Measurements from ENCODE around the gene EIPR1. TPM values are rescaled to one million over a fixed set of nuclear protein-coding genes. Genes with fewer than 3 reads are reported as not detected.
"Not testable (repeated sequence)": the region's sequence is repeated elsewhere in the genome, so short reads cannot be mapped to it uniquely, and the experiment has no call there.

The EIPR1 gene
- total RNA-seq, 1 experiment from 2014 or later = 22.8 TPM

- no peak for TF ChIP-seq NR3C1 (CRISPR knock-in tag; conservative IDR thresholded peaks at IDR 0.05; ENCODE audit: low read depth)
Observed at GRCh38 chr2:3182848-3183247, 194.8 kb downstream of the EIPR1 start (continued).

GRCh38 chr2:3181416-3182010, 196.1 kb downstream of the EIPR1 start:
- Mint-ChIP-seq H3K27me3 (ENCODE audit: low read depth) (no peaks in the 10 kb centered on the region), H3K4me1 (no peaks in the 10 kb centered on the region), H3K4me3 (no peak overlapping the region), H3K36me3 (peaks cover 4% of the 10 kb centered on the region), H3K27ac (no peak overlapping the region), H3K9me3 (peaks cover 3% of the 10 kb centered on the region; the same call in 1 of the 2 replicates)
- ChIA-PET POLR2A (no interaction called here), CTCF (no interaction called here)
- DNase-seq (ENCODE audit: low spot score) = no peak
- no peak for ATAC-seq
- TF ChIP-seq ERG (CRISPR knock-in tag; IDR thresholded peaks at IDR 0.05) (no peak), CREB1 (CRISPR knock-in tag; IDR thresholded peaks at IDR 0.05) (no peak), ZNF317 (CRISPR knock-in tag; IDR thresholded peaks at IDR 0.05; ENCODE audit: borderline replicate concordance, low read depth) (no peak), E2F1 (CRISPR knock-in tag; IDR thresholded peaks at IDR 0.05) (no peak), RORB (CRISPR knock-in tag; IDR thresholded peaks at IDR 0.05) (no peak), E2F5 (CRISPR knock-in tag; IDR thresholded peaks at IDR 0.05) (no peak), ZNF263 (CRISPR knock-in tag; IDR thresholded peaks at IDR 0.05; ENCODE audit: low read depth) (no peak), ZNF512 (CRISPR knock-in tag; IDR thresholded peaks at IDR 0.05; ENCODE audit: borderline replicate concordance) (no peak), JAZF1 (CRISPR knock-in tag; IDR thresholded peaks at IDR 0.05) (no peak), ZNF425 (CRISPR knock-in tag; conservative IDR thresholded peaks at IDR 0.05) (no peak), HMGA2 (CRISPR knock-in tag; IDR thresholded peaks at IDR 0.05) (no peak), ZNF281 (CRISPR knock-in tag; IDR thresholded peaks at IDR 0.05) (no peak), ZNF396 (CRISPR knock-in tag; IDR thresholded peaks at IDR 0.05; ENCODE audit: borderline replicate concordance) (no peak), NR1H2 (CRISPR knock-in tag; IDR thresholded peaks at IDR 0.05) (no peak)

- POLR2A ChIA-PET; H3K27ac Mint-ChIP-seq; CTCF ChIA-PET; H3K4me1 Mint-ChIP-seq; H3K4me3 Mint-ChIP-seq; H3K27me3 Mint-ChIP-seq (ENCODE audit: low read depth); ATAC-seq; H3K36me3 Mint-ChIP-seq; H3K9me3 Mint-ChIP-seq; DNase-seq (ENCODE audit: low spot score): not testable (repeated sequence)
Observed at GRCh38 chr2:3180909-3181221, 196.8 kb downstream of the EIPR1 start.
